Stimulated activated CD4-positive, alpha-beta T cell treated with anti-CD3 and anti-CD28 coated beads, Interleukin-1b, Interleukin-23, amount 100 ng/mL, for 1 hour (primary cell): ENCODE data around the gene PAX5.

Experiments used
- DNase-seq, 2 donors: peaks; one replicate each; pipeline ENCODE4 v3.0.0-alpha.2; 2020; ENCODE audit warnings: low read depth in 2 of 2

Gene PAX5

GRCh38 chr9:36934478-36935065 lies 99.5 kb downstream of the PAX5 start:
- DNase-seq, result no peak

- DNase-seq, result no peak
These were observed 100.3 kb downstream of the PAX5 start for GRCh38 chr9:36933676-36934215.

- DNase-seq, result no peak
These were observed 101.9 kb downstream of the PAX5 start for GRCh38 chr9:36932198-36932597.

- no peak for DNase-seq
These were observed 103.1 kb downstream of the PAX5 start for GRCh38 chr9:36930941-36931340.

- no peak for DNase-seq
These were observed 104.8 kb downstream of the PAX5 start for GRCh38 chr9:36929350-36929675.

- no peak for DNase-seq
These were observed 105.3 kb downstream of the PAX5 start for GRCh38 chr9:36928670-36929349.

GRCh38 chr9:36928210-36928609 lies 105.9 kb downstream of the PAX5 start:
- no peak for DNase-seq

- DNase-seq, result no peak
These were observed 109.2 kb downstream of the PAX5 start for GRCh38 chr9:36924757-36925432.

- DNase-seq, result no peak
These were observed 110.0 kb downstream of the PAX5 start for GRCh38 chr9:36924071-36924470.

- DNase-seq, result no peak
These were observed 110.9 kb downstream of the PAX5 start for GRCh38 chr9:36923025-36923625.

- DNase-seq, result no peak
These were observed 111.5 kb downstream of the PAX5 start for GRCh38 chr9:36922548-36922947.

GRCh38 chr9:36914212-36914577 lies 119.9 kb downstream of the PAX5 start:
- no peak for DNase-seq

GRCh38 chr9:36913393-36914211 lies 120.5 kb downstream of the PAX5 start:
- DNase-seq, result no peak

- DNase-seq, result no peak
These were observed 121.4 kb downstream of the PAX5 start for GRCh38 chr9:36912620-36913019.

- no peak for DNase-seq
These were observed 122.3 kb downstream of the PAX5 start for GRCh38 chr9:36911601-36912412.

- no peak for DNase-seq
These were observed 123.0 kb downstream of the PAX5 start for GRCh38 chr9:36911037-36911436.

- DNase-seq, result no peak
These were observed 127.6 kb downstream of the PAX5 start for GRCh38 chr9:36906492-36906891.

- DNase-seq, result no peak
These were observed 128.7 kb downstream of the PAX5 start for GRCh38 chr9:36905101-36906066.

GRCh38 chr9:36903541-36904435 lies 130.3 kb downstream of the PAX5 start:
- DNase-seq, result no peak
